H1 (cell line): ENCODE data around the gene ADAM23. TPM values are rescaled to one million over a fixed set of nuclear protein-coding genes. Genes with fewer than 3 reads are reported as not detected.

ENCODE experiments used
- CTCF ChIA-PET: fragments of 300-600 bp; sonication (Branson Sonifier 250); formaldehyde crosslinking; loops from one replicate; lab custom pipeline; 2021; ENCODE audit not compliant: partially characterized antibody; lab: Charles Lee
- POLR2A ChIA-PET: fragments of 300-600 bp; sonication (Branson Sonifier 250); formaldehyde crosslinking; loops from one replicate; lab custom pipeline; 2021; ENCODE audit warnings: inconsistent platforms; ENCODE audit not compliant: partially characterized antibody; lab: Charles Lee
- DNase-seq, 2 experiments: peaks; one replicate each; pipeline versions ENCODE4 v3.0.0 to v3.0.0-alpha.2; 2010 to 2022; ENCODE audit warnings: low spot score in 2 of 2, low read depth in 1 of 2, mixed read lengths in 1 of 2
- FAIRE-seq: peaks from 2 replicates; lab custom pipeline; 2011; peaks lifted over from hg19 to GRCh38; lab: Jason Lieb, UNC
- H2AFZ ChIP-seq: 2 replicates; pipeline ENCODE4 v1.8.1; 2012; ENCODE audit warnings: low read length, inconsistent platforms
- H2AK5ac ChIP-seq: 2 replicates; pipeline ENCODE4 v1.6.1; 2013; ENCODE audit warnings: low read depth, low read length
- H2BK120ac ChIP-seq: replicated peaks from 2 replicates; pipeline ENCODE3; 2013; ENCODE audit warnings: low read depth, low read length, inconsistent platforms
- H2BK12ac ChIP-seq: 2 replicates; pipeline ENCODE4 v1.6.1; 2013; ENCODE audit warnings: low read depth, low read length
- H2BK15ac ChIP-seq: 2 replicates; pipeline ENCODE4 v1.6.1; 2013; ENCODE audit warnings: low read length
- H2BK20ac ChIP-seq: 2 replicates; pipeline ENCODE4 v1.6.1; 2013; ENCODE audit warnings: low read length
- H2BK5ac ChIP-seq: 2 replicates; pipeline ENCODE4 v1.6.1; 2013; ENCODE audit warnings: low read depth, low read length
- H3K14ac ChIP-seq: 2 replicates; pipeline ENCODE4 v1.6.1; 2013; ENCODE audit warnings: inconsistent platforms; ENCODE audit not compliant: insufficient read length
- H3K18ac ChIP-seq: 2 replicates; pipeline ENCODE4 v1.6.1; 2013; ENCODE audit warnings: low read length; ENCODE audit errors: extremely low read depth
- H3K23ac ChIP-seq: 2 replicates; pipeline ENCODE4 v1.6.1; 2013; ENCODE audit warnings: inconsistent platforms; ENCODE audit not compliant: insufficient read length
- H3K23me2 ChIP-seq: 2 replicates; pipeline ENCODE4 v1.6.1; 2013; ENCODE audit warnings: low read depth, low read length
- H3K27ac ChIP-seq: 2 replicates; pipeline ENCODE4 v1.6.1; 2011; ENCODE audit warnings: low read depth, low read length, inconsistent platforms
- H3K27me3 ChIP-seq, 4 experiments: replicated peaks in 1 of 4; 1 replicate in 1 of 4; 2 replicates in 3 of 4; pipeline versions ENCODE4 v1.6.1 to v1.8.1; 2011 to 2013; ENCODE audit warnings: low read length in 3 of 4, mild to moderate bottlenecking in 3 of 4, inconsistent platforms in 2 of 4, mixed read lengths in 2 of 4, moderate library complexity in 1 of 4; ENCODE audit not compliant: control insufficient read depth in 3 of 4, insufficient read depth in 3 of 4; ENCODE audit errors: extremely low read depth in 1 of 4
- H3K36me3 ChIP-seq, 4 experiments: 2 replicates each; pipeline versions ENCODE4 v1.6.1 to v1.8.1; 2011 to 2013; ENCODE audit warnings: mild to moderate bottlenecking in 4 of 4, low read length in 3 of 4, moderate library complexity in 2 of 4, control low read depth in 1 of 4, inconsistent platforms in 1 of 4; ENCODE audit not compliant: insufficient read depth in 4 of 4, control insufficient read depth in 2 of 4
- H3K4ac ChIP-seq: replicated peaks from 2 replicates; pipeline ENCODE3; 2013; ENCODE audit warnings: low read length, low read depth, mixed read lengths, inconsistent platforms; ENCODE audit not compliant: insufficient read length
- H3K4me1 ChIP-seq, 4 experiments: replicated peaks in 1 of 4; 1 replicate in 1 of 4; 2 replicates in 3 of 4; pipeline versions ENCODE4 v1.6.1 to v1.8.1; 2011 to 2013; ENCODE audit warnings: low read length in 3 of 4, inconsistent platforms in 2 of 4, mixed read lengths in 1 of 4; ENCODE audit not compliant: insufficient read depth in 4 of 4, control insufficient read depth in 3 of 4
- H3K4me2 ChIP-seq, 2 experiments: 2 replicates each; pipeline versions ENCODE4 v1.6.1 to v1.8.1; 2011 to 2013; ENCODE audit warnings: low read depth in 2 of 2, low read length in 2 of 2, control low read depth in 1 of 2, inconsistent platforms in 1 of 2, mild to moderate bottlenecking in 1 of 2; ENCODE audit not compliant: insufficient read depth in 1 of 2
- H3K4me3 ChIP-seq, 4 experiments: fragments of 200-600, 300-600 bp in 1 of 4; sonication (generic), shearing (Covaris generic), sonication (Bioruptor Twin) in 1 of 4; 2 replicates each; pipeline versions ENCODE4 v1.5.1 to v1.8.1; 2011 to 2016; ENCODE audit warnings: low read length in 4 of 4, low read depth in 3 of 4, control low read depth in 2 of 4, inconsistent platforms in 2 of 4, mild to moderate bottlenecking in 2 of 4, mixed read lengths in 1 of 4, moderate library complexity in 1 of 4; ENCODE audit not compliant: insufficient read depth in 2 of 4; ENCODE audit errors: extremely low read depth in 1 of 4
- H3K56ac ChIP-seq: replicated peaks from 2 replicates; pipeline ENCODE3; 2013; ENCODE audit warnings: low read depth, mild to moderate bottlenecking, mixed read lengths, low read length, inconsistent platforms; ENCODE audit not compliant: insufficient read length
- H3K79me1 ChIP-seq: 2 replicates; pipeline ENCODE4 v1.6.1; 2013; ENCODE audit warnings: low read depth, low read length, control low read depth
- H3K79me2 ChIP-seq, 2 experiments: 2 replicates each; pipeline versions ENCODE4 v1.6.1 to v1.8.1; 2012 to 2013; ENCODE audit warnings: low read length in 2 of 2, mild to moderate bottlenecking in 2 of 2, inconsistent platforms in 1 of 2; ENCODE audit not compliant: insufficient read depth in 2 of 2, control insufficient read depth in 1 of 2
- H3K9ac ChIP-seq, 4 experiments: replicated peaks in 1 of 4; 1 replicate in 1 of 4; 2 replicates in 3 of 4; pipeline versions ENCODE4 v1.6.1 to v1.8.1; 2011 to 2013; ENCODE audit warnings: low read depth in 3 of 4, low read length in 3 of 4, control low read depth in 2 of 4, mild to moderate bottlenecking in 2 of 4, moderate library complexity in 2 of 4, inconsistent platforms in 1 of 4; ENCODE audit errors: extremely low read depth in 1 of 4
- H3K9me3 ChIP-seq, 2 experiments: 2 replicates each; pipeline versions ENCODE4 v1.6.1 to v1.8.1; 2012 to 2013; ENCODE audit warnings: mild to moderate bottlenecking in 2 of 2, moderate library complexity in 2 of 2, control low read depth in 1 of 2, inconsistent platforms in 1 of 2, low read depth in 1 of 2, low read length in 1 of 2, mixed read lengths in 1 of 2; ENCODE audit not compliant: insufficient read depth in 2 of 2
- H4K20me1 ChIP-seq, 2 experiments: replicated peaks in 1 of 2; 2 replicates each; pipeline versions ENCODE3 to v1.8.1; 2011 to 2013; ENCODE audit warnings: inconsistent platforms in 2 of 2, low read length in 2 of 2, mild to moderate bottlenecking in 1 of 2; ENCODE audit not compliant: insufficient read depth in 2 of 2, control insufficient read depth in 1 of 2
- H4K5ac ChIP-seq: 2 replicates; pipeline ENCODE4 v1.6.1; 2013; ENCODE audit warnings: low read length, low read depth, mixed read lengths, inconsistent platforms; ENCODE audit not compliant: insufficient read length
- H4K8ac ChIP-seq: 2 replicates; pipeline ENCODE4 v1.8.0; 2013; ENCODE audit warnings: mild to moderate bottlenecking, moderate library complexity, low read length, inconsistent platforms; ENCODE audit not compliant: insufficient read depth; ENCODE audit errors: extremely low read depth
- H4K91ac ChIP-seq: replicated peaks from 2 replicates; pipeline ENCODE3; 2013; ENCODE audit warnings: low read length, mixed read lengths, inconsistent platforms; ENCODE audit not compliant: insufficient read length
- WGBS, 2 experiments: shearing (Covaris generic) in 1 of 2; methylation state at CpG; one replicate each; pipeline versions ENCODE4 v1.1.6 to v1.1.7; 2013 to 2015; ENCODE audit warnings: low lambda C conversion rate in 2 of 2, mixed read lengths in 2 of 2, inconsistent platforms in 1 of 2, low coverage in 1 of 2, missing lambda C conversion rate in 1 of 2; ENCODE audit not compliant: insufficient replicate concordance in 2 of 2, insufficient coverage in 1 of 2, insufficient read length in 1 of 2; ENCODE audit errors: extremely low coverage in 1 of 2, missing lambda C conversion rate in 1 of 2; 5-methylcytosine and 5-hydroxymethylcytosine counted together
- polyA plus RNA-seq, 7 experiments: library from polyadenylated mRNA; depleted of rRNA in 3 of 7; stranded (reverse) in 5 of 7; unstranded in 2 of 7; fragments of >200 nt in 5 of 7; fragments of 200-250 nt in 2 of 7; gene quantifications; 1 replicate in 5 of 7; 2 replicates in 1 of 7; 4 replicates in 1 of 7; pipeline versions ENCODE4 v1.2.1 to v1.2.3, GENCODE V29; 2011 to 2013; ENCODE audit warnings: missing spikeins in 2 of 7, mixed read lengths in 2 of 7
- total RNA-seq: library from RNA; stranded (reverse); fragmentation: NEBNext Ultra II Directional; extraction: Animal tissue kit (Norgen Biotek cat#: 25700); gene quantifications from 2 replicates; pipeline ENCODE4 v1.2.1, GENCODE V29; 2021

Gene ADAM23
- total and polyA plus RNA-seq, 2 of the 8 experiments (the other 6 are each of a cell fraction or from before 2014, with no cell fraction given) = 9.9 to 20.8 TPM

DNA sequence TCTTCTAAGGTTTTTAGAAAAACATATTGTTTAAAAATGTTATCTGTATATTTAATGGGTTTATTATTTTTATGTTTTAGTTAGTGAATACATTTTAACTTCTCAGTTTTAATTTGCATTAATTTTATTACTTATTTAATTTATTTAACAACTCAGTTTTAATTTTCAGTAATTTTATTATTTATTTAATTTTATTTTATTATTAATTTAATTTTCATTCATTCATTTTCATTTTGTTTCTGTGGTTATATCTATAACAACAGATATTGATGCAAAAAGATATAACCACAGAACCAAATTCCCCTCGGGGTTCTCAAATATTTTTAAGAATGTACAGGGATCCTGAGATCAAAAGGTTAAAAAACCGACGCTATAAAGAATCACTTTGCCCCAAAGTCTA, 221.9 kb downstream of the ADAM23 start:
- Histone ChIP-seq H3K4me2 (no peak overlapping the region), H3K18ac (no peak overlapping the region), H3K23ac (no peak overlapping the region), H3K27ac (no peak overlapping the region), H4K5ac (no peak overlapping the region), H2AK5ac (no peak overlapping the region), H2BK120ac (no peak overlapping the region), H3K36me3 (no peaks in the 10 kb centered on the region), H3K4me3 (no peak overlapping the region), H2BK15ac (no peak overlapping the region), H3K56ac (no peak overlapping the region), H3K79me1 (no peaks in the 10 kb centered on the region), H2BK12ac (no peak overlapping the region), H3K14ac (no peak overlapping the region), H2BK20ac (no peak overlapping the region), H4K8ac (no peak overlapping the region), H2BK5ac (no peak overlapping the region), H3K4me1 (no peaks in the 10 kb centered on the region), H3K23me2 (no peaks in the 10 kb centered on the region; the same call in 1 of the 2 replicates), H4K91ac (no peak overlapping the region), H2AFZ (no peak overlapping the region), H4K20me1 (no peaks in the 10 kb centered on the region), H3K4ac (no peak overlapping the region), H3K9ac (no peak overlapping the region), H3K9me3 (no peaks in the 10 kb centered on the region), H3K27me3 (no peaks in the 10 kb centered on the region), H3K79me2 (no peaks in the 10 kb centered on the region)
- WGBS, 2 experiments = 91% methylated on average over 3 of the region's 3 CpGs; no CpG with 5 or more reads in 1 of the 2 experiments
- FAIRE-seq = no peak
- CTCF ChIA-PET = interaction anchor here (1.7 kb wide), 1 partner anchor 106 kb away, joined by 3 read pairs; no protein-coding TSS in a partner anchor
- no peak for DNase-seq
- POLR2A ChIA-PET = no interaction called here
